Neural crest cell (in vitro differentiated cells): ENCODE data around the gene FKBP7. TPM values are rescaled to one million over a fixed set of nuclear protein-coding genes. Genes with fewer than 3 reads are reported as not detected.

Source experiments
- DNase-seq: peaks from one replicate; pipeline ENCODE4 v3.0.0; 2021; ENCODE audit warnings: low read depth, mixed read lengths, low spot score
- H3K27ac Mint-ChIP-seq: one replicate; pipeline ENCODE4 v1.8.0; 2021; ENCODE audit warnings: mild to moderate bottlenecking, mixed read lengths; ENCODE audit not compliant: unreplicated experiment
- H3K27me3 Mint-ChIP-seq: 2 replicates; pipeline ENCODE4 v1.8.0; 2021; ENCODE audit warnings: low read depth, mild to moderate bottlenecking, mixed read lengths
- H3K36me3 Mint-ChIP-seq: 2 replicates; pipeline ENCODE4 v1.8.0; 2021; ENCODE audit warnings: low read depth, mild to moderate bottlenecking, mixed read lengths
- H3K4me1 Mint-ChIP-seq: 2 replicates; pipeline ENCODE4 v1.8.0; 2021; ENCODE audit warnings: mixed read lengths
- H3K4me3 Mint-ChIP-seq: one replicate; pipeline ENCODE4 v1.8.0; 2021; ENCODE audit warnings: mild to moderate bottlenecking, mixed read lengths
- H3K9me3 Mint-ChIP-seq: 2 replicates; pipeline ENCODE4 v1.8.0; 2021; ENCODE audit warnings: mixed read lengths
- CTCF ChIP-seq: fragments of 200-600 bp; sonication (generic); conservative IDR thresholded peaks from 2 replicates; pipeline ENCODE4 v1.5.0; 2021; ENCODE audit warnings: antibody characterized with exemption, mild to moderate bottlenecking
- total RNA-seq: library from RNA; stranded (reverse); gene quantifications from 2 replicates; pipeline ENCODE4 v1.2.1, GENCODE V29; 2021

The FKBP7 gene
- total RNA-seq, 1 donor from 2014 or later, result 25.2 TPM

GRCh38 chr2:178502751-178503150, 24.4 kb upstream of the FKBP7 start:
- TF ChIP-seq CTCF, result no peak
- Mint-ChIP-seq H3K27me3 (no peaks in the 10 kb centered on the region), H3K36me3 (peaks cover 12% of the 10 kb centered on the region), H3K27ac (no peak overlapping the region), H3K4me3 (no peak overlapping the region), H3K9me3 (no peaks in the 10 kb centered on the region), H3K4me1 (no peaks in the 10 kb centered on the region)
- no peak for DNase-seq

GRCh38 chr2:178499640-178500039, 21.2 kb upstream of the FKBP7 start:
- no peak for TF ChIP-seq CTCF
- no peak overlapping the region for H3K27ac Mint-ChIP-seq
- DNase-seq, result no peak
- H3K9me3 Mint-ChIP-seq, result no peaks in the 10 kb centered on the region
- peaks cover 20% of the 10 kb centered on the region for H3K36me3 Mint-ChIP-seq
- peaks cover 3% of the 10 kb centered on the region for H3K4me1 Mint-ChIP-seq
- no peaks in the 10 kb centered on the region for H3K27me3 Mint-ChIP-seq
- H3K4me3 Mint-ChIP-seq, result no peak overlapping the region

GRCh38 chr2:178498137-178498536, 19.7 kb upstream of the FKBP7 start:
- TF ChIP-seq CTCF, result no peak
- no peak overlapping the region for H3K27ac Mint-ChIP-seq
- peaks cover 20% of the 10 kb centered on the region for H3K36me3 Mint-ChIP-seq
- H3K4me3 Mint-ChIP-seq, result no peak overlapping the region
- H3K9me3 Mint-ChIP-seq, result no peaks in the 10 kb centered on the region
- no peak for DNase-seq
- H3K27me3 Mint-ChIP-seq, result no peaks in the 10 kb centered on the region
- H3K4me1 Mint-ChIP-seq, result peaks cover 3% of the 10 kb centered on the region

- H3K27me3 Mint-ChIP-seq, result no peaks in the 10 kb centered on the region
- H3K36me3 Mint-ChIP-seq, result peaks cover 20% of the 10 kb centered on the region
- no peak overlapping the region for H3K4me3 Mint-ChIP-seq
- no peaks in the 10 kb centered on the region for H3K9me3 Mint-ChIP-seq
- no peak for TF ChIP-seq CTCF
- no peak for DNase-seq
- peaks cover 3% of the 10 kb centered on the region for H3K4me1 Mint-ChIP-seq
- H3K27ac Mint-ChIP-seq, result peak overlapping the region; percentile 53
Measured at GRCh38 chr2:178496049-178496448, 17.6 kb upstream of the FKBP7 start.

- Mint-ChIP-seq H3K27me3 (no peaks in the 10 kb centered on the region), H3K9me3 (no peaks in the 10 kb centered on the region), H3K27ac (no peak overlapping the region), H3K4me3 (no peak overlapping the region), H3K36me3 (peaks cover 24% of the 10 kb centered on the region), H3K4me1 (no peaks in the 10 kb centered on the region)
- no peak for DNase-seq
- TF ChIP-seq CTCF, result no peak
Measured at GRCh38 chr2:178491612-178492011, 13.2 kb upstream of the FKBP7 start.

GRCh38 chr2:178485356-178485755, 7.0 kb upstream of the FKBP7 start:
- Mint-ChIP-seq H3K9me3 (no peaks in the 10 kb centered on the region), H3K36me3 (peaks cover 13% of the 10 kb centered on the region), H3K4me1 (peaks cover 22% of the 10 kb centered on the region), H3K27me3 (no peaks in the 10 kb centered on the region), H3K27ac (no peak overlapping the region), H3K4me3 (no peak overlapping the region)
- no peak for TF ChIP-seq CTCF
- no peak for DNase-seq
